Heart right ventricle (tissue), 16 donors: ENCODE data around the gene CGN. TPM values are rescaled to one million over a fixed set of nuclear protein-coding genes. Genes with fewer than 3 reads are reported as not detected.

ENCODE experiments used
- ATAC-seq, 8 donors: fragments of 200-7000 bp; cut with Tn5 transposase; one replicate each; pipeline ENCODE4 v1.9.1; 2020; ENCODE audit warnings: mild to moderate bottlenecking in 8 of 8, moderate library complexity in 8 of 8, moderate number of reproducible peaks in 1 of 8
- DNase-seq, 2 donors: peaks; one replicate each; pipeline ENCODE4 v3.0.0-alpha.2; 2020
- H3K27ac ChIP-seq, 10 donors: fragments of 200-600 bp; sonication (generic) in 2 of 10; one replicate each; pipeline versions ENCODE4 v1.5.0 to v1.8.0; 2020 to 2022; ENCODE audit warnings: mild to moderate bottlenecking in 3 of 10
- H3K27me3 ChIP-seq, 7 donors: fragments of 200-600 bp; one replicate each; pipeline ENCODE4 v1.8.0; 2021 to 2022; ENCODE audit warnings: mild to moderate bottlenecking in 2 of 7
- H3K36me3 ChIP-seq, 9 donors: fragments of 200-600 bp; sonication (generic) in 1 of 9; one replicate each; pipeline versions ENCODE4 v1.5.0 to v1.8.0; 2020 to 2022; ENCODE audit warnings: mild to moderate bottlenecking in 2 of 9
- H3K4me1 ChIP-seq, 9 donors: fragments of 200-600 bp; sonication (generic) in 1 of 9; one replicate each; pipeline versions ENCODE4 v1.5.0 to v1.8.0; 2020 to 2022; ENCODE audit warnings: mild to moderate bottlenecking in 4 of 9
- H3K4me3 ChIP-seq, 10 donors: fragments of 200-600 bp; sonication (generic) in 2 of 10; one replicate each; pipeline versions ENCODE4 v1.5.0 to v1.8.0; 2020 to 2022; ENCODE audit warnings: mild to moderate bottlenecking in 7 of 10, moderate library complexity in 2 of 10
- H3K9me3 ChIP-seq, 11 donors: fragments of 200-600 bp in 10 of 11; sonication (generic) in 2 of 11; one replicate each; pipeline versions ENCODE4 v1.5.0 to v1.8.0; 2013 to 2022; ENCODE audit warnings: mild to moderate bottlenecking in 2 of 11, control low read depth in 1 of 11, moderate library complexity in 1 of 11
- WGBS, 2 donors: extraction: QIAGEN DNeasy Blood & Tissue Kit; methylation state at CpG; one replicate each; pipeline ENCODE4 v1.1.7; 2013; ENCODE audit warnings: inconsistent platforms in 1 of 2; 5-methylcytosine and 5-hydroxymethylcytosine counted together
- intact Hi-C, 10 donors: fragments of 100-400 bp; cut with DNase I; formaldehyde crosslinking; loops; one replicate each; pipeline versions ENCODE4 v1.11.1 to v1.14.2; 2022
- polyA plus RNA-seq, 2 donors: library from polyadenylated mRNA; stranded (reverse); fragments of 200-250 nt; gene quantifications; one replicate each; pipeline ENCODE4 v1.2.3, GENCODE V29; 2013
- total RNA-seq, 10 donors: library from RNA; stranded (reverse); fragmentation: NEBNext Ultra II Directional in 3 of 10; extraction: Animal tissue kit (Norgen Biotek cat#: 25700) in 3 of 10; gene quantifications; one replicate each; pipeline versions ENCODE4 v1.2.1 to v1.2.4, GENCODE V29; 2021 to 2023
- TF ChIP-seq, protein P1 (sequence below), 9 donors: fragments of 200-600 bp; sonication (generic) in 2 of 9; IDR thresholded peaks; one replicate each; pipeline versions ENCODE4 v1.5.0 to v1.8.0; 2021 to 2022; ENCODE audit warnings: antibody characterized with exemption in 9 of 9, mild to moderate bottlenecking in 5 of 9, moderate library complexity in 1 of 9
- donor health status: Arrhythmogenic right ventricular cardiomyopathy.
- donor health status: ischemic (EF 13 %, LVEDD 7.1; RV severe dilation, severe dysfunction).
- donor health status: healthy with polysubstance abuse.
- donor health status: DM: no; HTN: yes; CAD: no.
- donor health status: DM: no; HTN: no; CAD: no.
- donor health status: ischemic (EF 25% LVEDD 6.9; RV normal size, moderate dysfunction).
- donor health status: ischemic (EF 25% LVEDD 5.7; RV mildly dilated, moderate dysfunction).
- donor health status: healthy.
- donor health status: DM: yes; HTN: yes; CAD: no.
- donor health status: Ischemic cardiomyopathy.
- donor health status: ischemic (EF 35%, LVEDD 5.7; RV mildly dilated, moderate dysfunction).
- donor health status: nonischemic (EF 11% LVEDD 7.7; RV severe dilation, severe dysfunction).
- donor health status: DM: yes; HTN: yes; CAD: no.
- donor health status: PGD.
- donor health status: ischemic (EF 29% LVEDD 5.4; RV normal size, mild dysfunction).
- donor health status: nonischemic (EF 23%, LVEDD 6.1; RV moderate dilation, normal function).

The CGN gene
- total and polyA plus RNA-seq, 12 donors: 0.07 to 0.73 (median 0.27) TPM; not detected in 3

DNA sequence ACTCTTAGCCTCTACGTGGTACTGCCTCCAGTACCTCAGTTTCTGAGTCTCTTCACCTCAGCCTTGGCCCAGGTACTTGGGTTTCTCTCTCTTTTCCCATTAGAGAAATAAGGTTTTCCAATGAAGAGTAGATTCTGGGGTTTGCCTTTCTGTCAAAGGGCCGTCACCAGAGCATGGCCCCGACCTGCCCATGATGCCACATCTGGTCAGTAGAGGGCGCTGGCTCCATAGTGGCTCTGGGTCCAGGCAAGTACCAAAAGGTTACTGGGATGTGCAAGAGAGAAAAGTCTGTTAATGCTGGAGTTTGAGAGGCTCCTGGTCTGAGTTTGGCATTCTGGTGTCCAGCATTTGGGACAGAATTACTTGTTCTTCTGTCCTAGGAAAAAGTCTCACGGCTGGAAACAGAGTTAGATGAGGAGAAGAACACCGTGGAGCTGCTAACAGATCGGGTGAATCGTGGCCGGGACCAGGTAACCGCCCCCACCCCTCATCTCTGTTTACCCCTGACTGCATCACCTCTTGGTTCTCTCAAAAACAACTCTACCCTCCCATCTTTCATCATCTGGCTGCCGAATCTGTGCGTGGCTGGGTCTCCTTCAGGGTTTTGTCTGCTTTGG is 23.6 kb downstream of the CGN start:
- Histone ChIP-seq H3K27me3 (no peaks in the 10 kb centered on the region), H3K27ac (no peak overlapping the region), H3K4me3 (no peak overlapping the region), H3K4me1 (peaks cover 0 to 9% (median 7%) of the 10 kb centered on the region in 9 donors), H3K9me3 (no peaks in the 10 kb centered on the region), H3K36me3 (no peaks in the 10 kb centered on the region)
- intact Hi-C loops: loop anchor here (2.0 to 10.0 kb wide), 10 partner anchors 60 to 303 kb away; partner anchors contain the start of genes C2CD4D (in 3 of the 10) and RORC (in 2 of the 10)
- DNase-seq (peak; percentile 74 to 76), ATAC-seq (peak; percentile 65 to 79 (median 70))
- TF ChIP-seq, protein P1, sequence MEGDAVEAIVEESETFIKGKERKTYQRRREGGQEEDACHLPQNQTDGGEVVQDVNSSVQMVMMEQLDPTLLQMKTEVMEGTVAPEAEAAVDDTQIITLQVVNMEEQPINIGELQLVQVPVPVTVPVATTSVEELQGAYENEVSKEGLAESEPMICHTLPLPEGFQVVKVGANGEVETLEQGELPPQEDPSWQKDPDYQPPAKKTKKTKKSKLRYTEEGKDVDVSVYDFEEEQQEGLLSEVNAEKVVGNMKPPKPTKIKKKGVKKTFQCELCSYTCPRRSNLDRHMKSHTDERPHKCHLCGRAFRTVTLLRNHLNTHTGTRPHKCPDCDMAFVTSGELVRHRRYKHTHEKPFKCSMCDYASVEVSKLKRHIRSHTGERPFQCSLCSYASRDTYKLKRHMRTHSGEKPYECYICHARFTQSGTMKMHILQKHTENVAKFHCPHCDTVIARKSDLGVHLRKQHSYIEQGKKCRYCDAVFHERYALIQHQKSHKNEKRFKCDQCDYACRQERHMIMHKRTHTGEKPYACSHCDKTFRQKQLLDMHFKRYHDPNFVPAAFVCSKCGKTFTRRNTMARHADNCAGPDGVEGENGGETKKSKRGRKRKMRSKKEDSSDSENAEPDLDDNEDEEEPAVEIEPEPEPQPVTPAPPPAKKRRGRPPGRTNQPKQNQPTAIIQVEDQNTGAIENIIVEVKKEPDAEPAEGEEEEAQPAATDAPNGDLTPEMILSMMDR (IDR thresholded peaks at IDR 0.05): peak; percentile 65 to 90 (median 84)
- 63 to 64% methylated on average over 12 of the region's 12 CpGs for WGBS, 2 donors

DNA sequence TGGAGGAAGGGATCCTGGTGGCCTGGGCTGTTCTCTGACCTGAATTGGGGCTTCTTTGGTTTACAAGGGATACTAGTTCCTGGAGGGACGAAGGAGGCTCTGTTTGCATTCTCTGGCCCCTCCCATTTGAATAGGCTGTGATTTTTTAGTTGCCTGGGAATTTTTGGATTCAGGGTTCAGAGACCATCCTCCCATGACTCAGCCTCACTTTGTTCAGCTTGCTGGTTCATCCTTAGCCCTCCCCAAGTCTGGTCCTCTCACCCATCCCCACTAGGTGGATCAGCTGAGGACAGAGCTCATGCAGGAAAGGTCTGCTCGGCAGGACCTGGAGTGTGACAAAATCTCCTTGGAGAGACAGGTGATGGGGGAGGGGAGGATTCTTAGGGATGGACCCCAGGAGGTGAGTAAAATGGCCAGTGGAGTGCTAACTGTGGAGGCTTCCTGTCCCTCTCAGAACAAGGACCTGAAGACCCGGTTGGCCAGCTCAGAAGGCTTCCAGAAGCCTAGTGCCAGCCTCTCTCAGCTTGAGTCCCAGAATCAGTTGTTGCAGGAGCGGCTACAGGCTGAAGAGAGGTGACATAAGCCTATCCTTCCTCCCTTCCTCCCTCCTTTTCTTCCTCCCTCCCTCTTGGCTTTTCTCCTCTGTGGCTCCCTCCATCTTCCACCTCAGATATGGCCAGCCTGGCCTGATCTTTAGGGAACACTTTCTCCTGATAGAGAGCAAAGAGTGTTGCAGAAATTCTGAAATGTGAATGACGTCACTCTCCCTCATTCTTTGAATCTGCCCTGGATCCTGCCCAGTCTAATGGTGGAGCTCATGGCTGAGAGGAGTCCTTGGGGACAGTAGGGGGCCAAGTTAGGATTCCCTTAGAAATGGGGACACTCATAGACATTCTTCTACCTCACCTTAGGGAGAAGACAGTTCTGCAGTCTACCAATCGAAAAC is 24.4 kb downstream of the CGN start:
- no peaks in the 10 kb centered on the region for H3K27me3 ChIP-seq
- no peak for ATAC-seq
- 84 to 87% methylated on average over 6 of the region's 6 CpGs for WGBS, 2 donors
- no peaks in the 10 kb centered on the region for H3K9me3 ChIP-seq
- no peaks in the 10 kb centered on the region for H3K36me3 ChIP-seq
- H3K27ac ChIP-seq: no peak overlapping the region
- no peak for DNase-seq
- TF ChIP-seq, protein P1 (IDR thresholded peaks at IDR 0.05): no peak
- H3K4me3 ChIP-seq: no peak overlapping the region
- intact Hi-C loops: loop anchor here in 9 of 10 donors (2.0 to 10.0 kb wide), 9 partner anchors 61 to 299 kb away; partner anchors contain the start of genes C2CD4D (in 2 of the 9) and RORC (in 2 of the 9)
- peaks cover 0 to 12% (median 9%) of the 10 kb centered on the region in 9 donors for H3K4me1 ChIP-seq

DNA sequence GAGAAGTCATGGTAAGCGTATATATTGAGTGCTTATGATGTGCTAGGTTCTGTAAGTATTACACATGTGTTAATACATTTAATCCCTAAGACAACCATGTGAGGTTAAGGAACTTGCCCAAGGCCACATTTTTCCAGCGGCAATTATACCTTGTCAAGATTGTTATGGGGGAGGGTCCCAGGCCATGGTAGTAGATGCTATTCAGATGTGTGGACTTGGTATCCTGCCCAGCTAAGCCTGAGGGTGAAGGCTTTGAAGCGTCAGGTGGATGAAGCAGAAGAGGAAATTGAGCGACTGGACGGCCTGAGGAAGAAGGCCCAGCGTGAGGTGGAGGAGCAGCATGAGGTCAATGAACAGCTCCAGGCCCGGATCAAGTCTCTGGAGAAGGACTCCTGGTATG is 25.3 kb downstream of the CGN start:
- 91 to 96% methylated on average over 7 of the region's 7 CpGs for WGBS, 2 donors
- intact Hi-C loops: loop anchor here in 7 of 10 donors (5.0 to 10.0 kb wide), 8 partner anchors 62 to 298 kb away; partner anchors contain the start of genes C2CD4D (in 2 of the 7) and RORC (in 2 of the 7)
- TF ChIP-seq, protein P1 (IDR thresholded peaks at IDR 0.05): no peak
- Histone ChIP-seq H3K9me3 (no peaks in the 10 kb centered on the region), H3K36me3 (no peaks in the 10 kb centered on the region), H3K27me3 (peaks cover 0 to 4% (median 0%) of the 10 kb centered on the region in 7 donors), H3K27ac (no peak overlapping the region), H3K4me3 (no peak overlapping the region), H3K4me1 (peaks cover 0 to 21% (median 12%) of the 10 kb centered on the region in 9 donors)
- no peak for DNase-seq
- ATAC-seq: no peak

GRCh38 chr1:151537112-151537511 is 25.9 kb downstream of the CGN start:
- DNase-seq (no peak), ATAC-seq (no peak)
- Histone ChIP-seq H3K4me1 (peaks cover 0 to 24% (median 12%) of the 10 kb centered on the region in 9 donors), H3K4me3 (no peak overlapping the region), H3K36me3 (no peaks in the 10 kb centered on the region), H3K27me3 (peaks cover 0 to 10% (median 0%) of the 10 kb centered on the region in 7 donors), H3K9me3 (no peaks in the 10 kb centered on the region), H3K27ac (no peak overlapping the region)
- intact Hi-C loops: loop anchor here in 7 of 10 donors (5.0 to 10.0 kb wide), 8 partner anchors 62 to 298 kb away; partner anchors contain the start of genes C2CD4D (in 2 of the 7) and RORC (in 2 of the 7)
- TF ChIP-seq, protein P1 (IDR thresholded peaks at IDR 0.05): no peak
- WGBS, 2 donors: 87 to 88% methylated on average over 9 of the region's 9 CpGs
